ACHN (cell line): ENCODE results near the gene SELENON.

Source experiments
- DNase-seq: peaks from one replicate; pipeline ENCODE4 v3.0.0-alpha.2; 2015
- in situ Hi-C: cut with HindIII; loops from 2 replicates; pipeline ENCODE4 v1.10.0; 2017; ENCODE audit warnings: low sequenced_read_pairs, low pct_ligation_motif_present, low pct_unique_long_range_greater_than_20kb

Gene SELENON

GRCh38 chr1:25786887-25787759 lies 12.9 kb upstream of the SELENON start:
- peak; percentile 7 for DNase-seq
- in situ Hi-C loops, result no loop called here

DNA sequence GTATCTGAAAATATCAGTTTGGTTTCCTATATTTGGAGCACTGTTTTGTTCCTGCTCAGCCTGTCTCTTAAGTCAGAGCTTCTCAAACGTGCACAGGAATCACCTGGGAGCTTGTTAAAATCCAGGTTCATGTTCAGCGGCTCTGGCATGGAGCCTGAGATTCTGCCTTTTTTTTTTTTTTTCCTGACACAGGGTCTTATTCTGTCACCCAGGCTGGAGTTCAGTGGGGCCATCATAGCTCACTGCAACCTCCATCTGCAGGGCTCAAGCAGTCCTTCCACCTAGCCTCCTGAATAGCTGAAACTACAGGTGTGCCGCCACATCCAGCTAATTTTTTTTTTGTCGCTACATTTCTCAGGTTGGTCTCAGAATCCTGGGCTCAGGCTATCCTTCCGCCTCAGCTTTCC lies 12.2 kb upstream of the SELENON start:
- in situ Hi-C loops, result no loop called here
- no peak for DNase-seq

DNA sequence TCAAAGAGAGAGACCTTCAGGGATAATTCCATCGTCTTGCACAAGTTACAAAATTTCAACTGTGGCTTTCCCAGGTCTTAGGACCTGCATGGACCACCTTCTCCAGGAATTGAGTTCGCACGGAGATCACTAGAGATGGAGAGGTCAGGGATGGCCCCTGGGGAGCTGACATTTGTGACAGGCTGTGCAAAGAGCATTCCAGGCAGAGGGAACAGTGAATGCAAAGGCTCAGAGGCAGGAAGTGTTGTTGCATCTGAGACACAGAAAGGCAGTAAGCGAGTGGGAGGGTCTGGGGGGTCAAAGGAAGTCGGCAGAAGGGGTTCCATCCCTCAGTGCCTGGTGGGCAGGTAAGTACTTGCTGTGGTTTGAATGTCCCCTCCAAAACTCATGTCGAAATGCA lies 9.5 kb upstream of the SELENON start:
- DNase-seq, result no peak
- in situ Hi-C loops, result no loop called here

GRCh38 chr1:25792115-25792514 lies 7.9 kb upstream of the SELENON start:
- no peak for DNase-seq
- in situ Hi-C loops, result no loop called here

DNA sequence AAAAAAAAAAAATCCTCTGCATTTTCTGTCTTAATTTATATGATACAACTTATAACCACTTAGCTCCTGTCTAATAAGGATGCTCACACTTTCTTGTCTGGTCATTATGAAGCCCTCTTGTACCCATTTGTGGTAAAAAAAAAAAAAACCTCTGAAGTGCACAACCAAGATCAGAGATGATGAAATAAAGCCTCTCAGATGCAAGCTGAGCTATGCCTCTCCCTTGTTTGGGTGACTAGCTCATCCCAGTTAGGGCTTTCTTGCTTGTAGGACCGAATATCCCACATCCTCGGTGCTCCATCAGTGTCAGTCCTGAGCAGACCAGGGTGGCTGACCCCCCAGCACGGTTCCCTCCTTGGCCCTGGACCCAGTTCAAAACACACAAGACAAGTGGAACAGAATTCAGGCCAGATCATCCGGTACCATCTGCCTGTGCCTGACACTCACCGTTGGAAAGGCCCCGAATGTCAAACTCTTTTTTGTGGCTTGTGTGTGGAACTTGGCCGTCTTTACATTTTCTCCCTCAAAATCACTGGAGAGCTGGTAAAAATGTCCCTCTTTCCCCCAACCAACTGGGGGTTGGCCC lies 6.3 kb upstream of the SELENON start:
- in situ Hi-C loops, result no loop called here

DNA sequence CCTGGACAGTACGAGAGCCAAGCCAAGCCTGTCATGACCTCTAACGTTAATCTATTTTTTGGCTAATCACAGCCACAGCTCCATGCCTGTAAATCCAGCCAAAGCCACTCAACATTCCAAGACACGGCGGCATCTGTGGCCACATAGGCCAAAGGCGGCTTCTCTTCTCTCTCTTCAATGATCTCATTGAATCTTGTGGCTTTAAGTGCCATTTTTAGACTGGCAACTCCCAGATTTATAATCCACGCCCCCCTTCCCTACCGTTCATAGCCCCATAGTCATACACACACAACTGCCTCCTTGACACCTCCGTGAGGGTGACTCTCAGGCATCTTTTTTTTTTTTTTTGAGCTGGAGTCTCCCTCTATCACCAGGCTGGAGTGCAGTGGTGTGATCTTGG lies 5.7 kb upstream of the SELENON start:
- no peak for DNase-seq
- in situ Hi-C loops, result no loop called here

More for the DNA sequence above, 6.3 kb upstream of the SELENON start:
- DNase-seq, result no peak

DNA sequence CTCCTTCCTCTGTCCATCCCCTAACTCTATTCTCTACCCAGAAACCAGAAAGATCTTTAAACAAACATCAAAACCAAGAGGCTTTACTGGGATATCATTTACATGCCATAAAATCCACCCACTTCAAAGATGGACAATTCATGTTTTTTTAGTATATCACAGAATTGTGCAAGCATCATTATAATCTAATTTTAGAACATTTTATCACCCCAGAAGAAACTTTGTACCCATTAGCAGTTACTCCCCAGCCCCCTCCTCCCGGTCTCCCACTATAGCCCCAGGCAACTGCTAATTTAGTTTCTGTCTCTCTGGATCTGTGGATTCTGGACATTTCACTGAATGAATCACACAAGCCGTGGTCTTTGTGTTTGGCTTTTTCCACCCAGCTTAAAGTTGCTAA lies 4.8 kb upstream of the SELENON start:
- in situ Hi-C loops, result no loop called here
- DNase-seq, result no peak

DNA sequence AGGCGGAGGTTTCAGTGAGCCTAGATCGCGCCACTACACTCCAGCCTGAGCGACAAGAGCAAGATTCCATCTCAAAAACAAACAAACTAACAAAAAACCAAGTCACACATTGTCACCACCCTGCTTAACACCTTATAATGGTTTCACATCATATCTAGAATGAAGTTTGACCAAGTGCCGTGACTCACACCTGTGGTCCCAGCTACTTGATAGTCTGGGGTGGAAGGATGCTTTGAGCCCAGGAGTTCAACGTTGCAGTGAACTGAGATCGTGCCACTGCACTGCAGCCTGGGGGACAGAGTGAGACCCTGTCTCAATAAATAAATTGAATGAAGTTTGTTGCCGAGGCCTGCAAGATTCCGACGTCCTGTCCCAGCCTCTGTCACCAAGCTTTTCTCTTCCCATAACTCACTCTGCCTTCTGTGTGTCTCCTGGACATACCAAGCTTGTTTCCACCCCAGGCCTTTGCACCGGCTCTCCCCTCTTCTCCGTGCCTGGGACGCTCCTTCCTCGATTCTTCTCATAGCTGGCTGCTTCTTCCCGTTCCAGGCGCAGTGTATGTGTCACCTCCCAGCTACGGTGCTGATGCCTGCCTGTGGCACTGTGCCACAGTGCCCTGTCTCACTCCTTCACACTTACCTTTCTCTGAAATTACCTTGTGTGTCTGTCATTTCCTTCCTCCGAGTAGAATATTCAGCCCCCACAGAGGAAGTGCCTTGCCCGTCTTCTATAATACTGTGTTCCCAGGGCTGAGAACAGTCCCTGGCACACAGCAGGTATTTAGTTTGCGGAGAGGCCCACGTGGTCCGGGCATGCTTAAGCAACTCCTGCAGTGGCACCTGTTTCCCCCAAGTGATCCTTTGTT lies 3.8 kb upstream of the SELENON start:
- in situ Hi-C loops, result no loop called here
- no peak for DNase-seq

DNA sequence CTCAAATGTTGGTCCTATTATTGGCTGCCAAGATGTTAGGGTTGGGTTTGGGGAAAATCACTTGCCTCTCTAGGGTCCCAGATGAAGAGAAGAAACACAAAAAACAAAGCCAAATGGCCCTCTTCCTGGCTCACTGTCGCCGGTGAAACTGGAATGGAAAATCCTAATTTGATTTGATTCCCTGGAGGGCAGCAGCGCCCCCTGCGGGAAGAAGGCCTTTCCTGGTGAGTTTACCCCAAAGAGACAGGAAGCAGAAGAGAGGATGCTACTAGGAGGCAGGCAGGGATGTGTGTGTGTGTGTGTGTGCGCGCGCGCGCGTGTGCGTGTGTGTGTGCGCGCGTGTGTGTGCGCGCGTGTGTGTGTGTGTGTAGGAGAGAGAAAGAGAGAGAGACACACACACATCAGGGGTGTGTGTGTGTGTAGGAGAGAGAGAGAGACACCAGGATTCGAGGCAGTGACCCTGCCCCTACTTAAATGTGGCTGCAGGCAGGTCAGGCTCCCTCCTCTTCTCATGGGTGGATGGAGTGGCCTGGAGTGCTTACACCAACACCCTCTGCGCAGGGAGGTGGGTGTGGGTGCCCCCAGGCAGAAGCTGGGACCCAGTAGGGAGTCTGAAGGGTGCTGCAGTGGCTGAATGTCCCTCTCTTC lies 3.1 kb upstream of the SELENON start:
- in situ Hi-C loops, result no loop called here
- DNase-seq, result peak; percentile 64

- peak; percentile 49 for DNase-seq
- in situ Hi-C loops, result no loop called here
These were observed 2.1 kb upstream of the SELENON start for GRCh38 chr1:25797939-25798338.

- in situ Hi-C loops, result no loop called here
- no peak for DNase-seq
These were observed 1.2 kb upstream of the SELENON start for GRCh38 chr1:25798666-25799351.

DNA sequence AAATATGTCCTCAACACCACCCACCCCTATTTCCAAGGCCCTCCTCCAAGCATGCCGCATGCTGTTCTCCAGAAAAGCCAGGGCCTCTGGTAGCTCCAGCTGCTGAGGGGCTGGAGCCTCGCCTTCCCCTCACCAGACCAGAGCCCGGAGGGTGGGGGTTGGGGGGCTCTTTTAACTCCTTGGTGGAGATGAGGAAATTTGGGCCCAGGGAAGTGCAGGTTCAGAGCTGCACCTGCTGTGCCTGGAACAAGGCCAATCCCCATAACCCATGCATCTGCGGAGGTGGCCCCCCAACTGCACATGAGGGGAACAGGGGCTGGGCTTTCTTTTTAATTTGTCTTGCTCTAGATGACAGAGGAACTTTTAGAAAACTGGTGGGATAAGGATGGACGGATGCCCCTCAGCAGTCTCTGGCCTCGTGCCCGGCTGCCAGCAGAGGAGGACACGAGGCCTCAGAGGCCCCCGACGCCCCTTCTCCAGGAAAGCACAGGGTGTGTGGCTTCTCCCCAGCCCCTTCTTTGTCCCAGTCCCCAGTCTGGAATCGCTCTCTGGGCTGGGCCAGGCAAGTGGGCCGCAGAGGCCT lies 550 bp upstream of the SELENON start:
- no peak for DNase-seq
- in situ Hi-C loops, result no loop called here

DNA sequence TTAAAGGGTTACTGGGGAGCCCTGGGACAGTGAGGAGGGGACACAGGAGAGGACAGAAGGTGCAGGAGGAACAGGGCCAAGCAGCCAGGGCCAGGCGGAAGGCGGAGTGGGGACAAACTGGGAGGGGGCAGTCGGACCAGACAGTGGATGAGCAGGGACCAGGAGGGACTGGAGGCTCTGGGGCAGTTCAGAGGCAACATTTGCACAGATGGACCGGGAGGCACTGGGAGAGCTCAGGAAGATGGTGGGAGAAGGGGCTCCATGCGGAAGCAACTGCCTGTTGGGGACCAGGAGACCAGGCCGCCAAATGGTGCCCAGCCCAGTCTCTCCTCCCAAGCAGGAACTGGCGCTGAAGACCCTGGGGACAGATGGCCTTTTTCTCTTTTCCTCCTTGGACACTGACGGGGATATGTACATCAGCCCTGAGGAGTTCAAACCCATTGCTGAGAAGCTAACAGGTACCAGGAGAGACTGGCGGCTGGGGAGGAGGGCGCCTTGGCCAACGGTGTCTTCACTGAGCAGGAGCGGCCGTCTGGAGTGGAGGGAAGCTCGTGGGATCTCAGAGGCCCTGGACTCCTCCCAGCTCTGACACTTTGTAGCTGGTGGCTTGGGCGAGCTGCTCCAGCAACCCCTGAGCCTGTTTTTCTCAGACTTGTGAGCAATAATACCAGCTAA lies 847 bp downstream of the SELENON start:
- DNase-seq, result no peak
- in situ Hi-C loops, result no loop called here

- no peak for DNase-seq
- in situ Hi-C loops, result no loop called here
These were observed 2.9 kb downstream of the SELENON start for GRCh38 chr1:25802915-25803314.

GRCh38 chr1:25803368-25803767 lies 3.4 kb downstream of the SELENON start:
- no peak for DNase-seq
- in situ Hi-C loops, result no loop called here

GRCh38 chr1:25804244-25804963 lies 4.4 kb downstream of the SELENON start:
- in situ Hi-C loops, result no loop called here
- peak; percentile 22 for DNase-seq
